GM12878 (cell line): ENCODE data around the gene PAXX. TPM values are rescaled to one million over a fixed set of nuclear protein-coding genes. Genes with fewer than 3 reads are reported as not detected.

Experiments
- BCLAF1 ChIP-seq: fragments of 450-650 bp; IDR thresholded peaks from 2 replicates; pipeline ENCODE4 v1.6.1; 2017; ENCODE audit warnings: antibody characterized with exemption, mild to moderate bottlenecking, moderate library complexity
- ELK1 ChIP-seq: IDR thresholded peaks from 2 replicates; pipeline ENCODE4 v1.6.1; 2012; ENCODE audit warnings: low read depth, low read length, improper control_type of control experiment
- IKZF1 ChIP-seq: fragments of 450-650 bp; conservative IDR thresholded peaks from 2 replicates; pipeline ENCODE4 v1.6.1; 2017; ENCODE audit warnings: antibody characterized with exemption, mild to moderate bottlenecking
- MTA2 ChIP-seq: fragments of 450-650 bp; IDR thresholded peaks from 2 replicates; pipeline ENCODE4 v1.6.1; 2016; ENCODE audit warnings: low read depth, mild to moderate bottlenecking, moderate library complexity
- NFYB ChIP-seq: IDR thresholded peaks from 2 replicates; pipeline ENCODE4 v1.6.1; 2011; ENCODE audit warnings: low read depth, mild to moderate bottlenecking, low read length, improper control_type of control experiment, moderate library complexity; ENCODE audit not compliant: insufficient read depth
- NRF1 ChIP-seq: conservative IDR thresholded peaks from 2 replicates; pipeline ENCODE4 v1.6.1; 2011; ENCODE audit warnings: mild to moderate bottlenecking, low read depth, low read length, improper control_type of control experiment
- RBBP5 ChIP-seq: fragments of 200-600 bp; sonication (generic); conservative IDR thresholded peaks from 2 replicates; pipeline ENCODE4 v1.6.1; 2016
- RFX5 ChIP-seq: IDR thresholded peaks from 2 replicates; pipeline ENCODE4 v1.6.1; 2011; ENCODE audit warnings: low read depth, low read length, improper control_type of control experiment
- RUNX3 ChIP-seq: IDR thresholded peaks from 2 replicates; pipeline ENCODE4 v1.6.1; 2012; ENCODE audit warnings: low read length, inconsistent platforms
- SIN3A ChIP-seq: IDR thresholded peaks from 2 replicates; pipeline ENCODE4 v1.6.1; 2012; ENCODE audit warnings: low read depth, low read length, improper control_type of control experiment
- STAT1 ChIP-seq: fragments of 450-650 bp; conservative IDR thresholded peaks from 2 replicates; pipeline ENCODE4 v1.6.1; 2014; ENCODE audit warnings: antibody characterized with exemption, mild to moderate bottlenecking
- YY1 ChIP-seq: IDR thresholded peaks from 2 replicates; pipeline ENCODE4 v1.6.1; 2011; ENCODE audit warnings: low read depth, mild to moderate bottlenecking, low read length
- polyA plus RNA-seq, 11 experiments: library from polyadenylated mRNA; depleted of rRNA in 4 of 11; unstranded in 6 of 11; stranded (reverse) in 5 of 11; fragments of >200 nt; fragmentation: Nextera tagmentation in 4 of 11; fragmentation: Illumina TruSeq in 1 of 11; extraction: Ambion mirVana in 4 of 11; extraction: Trizol in 1 of 11; gene quantifications; 1 replicate in 1 of 11; 2 replicates in 10 of 11; pipeline versions ENCODE4 v1.2.1 to v1.2.3, GENCODE V29; 2011 to 2016; ENCODE audit warnings: inconsistent platforms in 2 of 11, missing spikeins in 2 of 11, low read depth in 1 of 11
- total RNA-seq, 4 experiments: library from RNA; depleted of rRNA in 3 of 4; stranded (reverse); fragments of >200 nt in 3 of 4; fragmentation: Illumina TruSeq in 1 of 4; extraction: Trizol in 1 of 4; gene quantifications; 2 replicates each; pipeline versions ENCODE4 v1.2.1 to v1.2.3, GENCODE V29; 2013 to 2021

Gene PAXX
- total and polyA plus RNA-seq, 10 of the 15 experiments (the other 5 are each of a cell fraction or from before 2014, with no cell fraction given): 0.18 to 60.6 (median 29.5) TPM

- TF ChIP-seq YY1 (0 out of 2 replicates have a peak, but pooled peaks have one; percentile 5), ELK1 (0 out of 2 replicates have a peak, but pooled peaks have one; percentile 3), RBBP5 (no peak), BCLAF1 (no peak), NFYB (no peak), MTA2 (no peak), SIN3A (peak; percentile 35; the same call in 1 of the 2 replicates), RFX5 (no peak), IKZF1 (no peak), NRF1 (no peak), STAT1 (no peak), RUNX3 (no peak)
Measured at GRCh38 chr9:136943291-136944211, 48.7 kb upstream of the PAXX start (continued).
